Islet of Langerhans (tissue), 1 donor: ENCODE measurements around the gene SMARCE1.

Source experiments
- FAIRE-seq: peaks from one replicate; lab custom pipeline; 2011; peaks lifted over from hg19 to GRCh38; lab: Jason Lieb, UNC

Gene SMARCE1

GRCh38 chr17:40645943-40646342 is 1.7 kb downstream of the SMARCE1 start:
- no peak for FAIRE-seq

DNA sequence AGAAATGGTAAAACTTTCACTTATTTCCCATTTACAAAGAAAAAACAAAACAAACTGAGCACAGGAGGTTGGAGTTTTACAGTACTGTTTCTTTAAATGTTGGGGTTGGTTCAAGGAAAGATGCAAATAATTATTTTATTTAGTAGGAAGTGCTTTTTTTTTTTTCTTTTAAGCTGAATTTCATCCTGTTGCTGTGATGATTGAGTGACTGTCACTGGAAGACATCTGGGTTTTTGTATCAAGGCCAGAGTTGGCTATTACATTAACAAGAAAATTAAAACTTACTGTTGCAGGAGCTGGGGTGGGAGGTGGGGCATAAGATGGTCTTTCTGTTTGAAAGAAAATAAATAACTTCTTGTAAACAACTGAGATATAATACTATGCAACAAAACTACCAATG is 2.3 kb downstream of the SMARCE1 start:
- no peak for FAIRE-seq

DNA sequence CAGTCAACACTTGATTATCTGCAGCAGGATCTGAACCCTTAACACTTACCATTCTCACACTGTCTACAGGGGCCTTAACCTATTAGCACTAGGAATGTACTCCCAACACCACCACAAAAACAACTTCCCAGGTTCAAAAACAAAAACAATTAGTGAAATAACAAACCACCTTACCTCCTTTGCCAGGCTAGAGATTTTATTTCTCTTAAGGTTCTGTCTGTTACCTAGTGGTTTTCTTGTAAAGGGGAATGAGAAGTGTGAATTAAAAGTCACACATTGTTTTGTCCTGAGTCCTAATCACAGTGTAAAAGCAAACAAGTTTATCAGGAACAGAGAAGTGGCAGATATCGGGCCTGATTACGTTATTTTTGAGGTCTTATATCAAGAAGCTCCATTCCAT is 9.7 kb downstream of the SMARCE1 start:
- FAIRE-seq = no peak

GRCh38 chr17:40633871-40634270 is 13.7 kb downstream of the SMARCE1 start:
- FAIRE-seq = no peak

- no peak for FAIRE-seq
These were observed 15.4 kb downstream of the SMARCE1 start for GRCh38 chr17:40632216-40632615.

- FAIRE-seq = no peak
These were observed 17.8 kb downstream of the SMARCE1 start for GRCh38 chr17:40629842-40630241.

GRCh38 chr17:40625311-40625710 is 22.3 kb downstream of the SMARCE1 start:
- no peak for FAIRE-seq

DNA sequence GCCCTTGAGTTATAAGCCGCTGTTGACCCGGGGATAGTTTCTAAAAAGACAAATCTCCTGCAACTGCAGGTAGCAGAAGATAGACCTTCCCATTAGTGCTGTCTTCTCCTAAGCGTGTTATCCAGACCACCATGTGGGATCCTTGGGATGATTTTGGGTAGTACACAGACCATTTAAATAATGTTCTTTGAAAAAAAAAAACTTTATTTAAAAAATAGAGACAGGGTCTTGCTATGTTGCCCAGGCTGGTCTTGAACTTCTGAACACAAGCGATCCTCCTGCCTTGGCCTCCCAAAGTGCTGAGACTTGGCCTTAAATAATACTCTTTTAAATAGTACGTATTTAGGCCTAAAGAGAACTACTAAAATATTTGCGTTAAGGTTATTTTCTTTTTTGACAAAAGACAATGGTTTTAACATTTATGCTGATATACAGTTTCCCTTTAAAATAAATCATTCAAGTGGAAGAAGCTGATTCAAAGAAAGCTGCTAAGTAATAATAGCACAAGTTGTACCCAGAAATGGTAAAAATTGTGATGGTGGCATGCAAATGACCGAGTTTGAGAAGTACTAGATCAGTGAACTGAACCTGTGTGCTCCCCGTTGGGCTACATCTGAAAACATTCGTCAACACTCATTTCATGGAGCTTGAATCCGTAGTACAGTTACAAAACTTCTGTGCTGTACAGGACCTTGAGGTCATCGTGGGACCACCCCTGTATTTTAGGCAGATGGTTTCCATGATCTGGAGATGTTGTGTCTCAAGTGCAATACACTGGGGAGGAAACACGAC is 24.0 kb downstream of the SMARCE1 start:
- no peak for FAIRE-seq

GRCh38 chr17:40622509-40622928 is 25.1 kb downstream of the SMARCE1 start:
- FAIRE-seq = no peak

DNA sequence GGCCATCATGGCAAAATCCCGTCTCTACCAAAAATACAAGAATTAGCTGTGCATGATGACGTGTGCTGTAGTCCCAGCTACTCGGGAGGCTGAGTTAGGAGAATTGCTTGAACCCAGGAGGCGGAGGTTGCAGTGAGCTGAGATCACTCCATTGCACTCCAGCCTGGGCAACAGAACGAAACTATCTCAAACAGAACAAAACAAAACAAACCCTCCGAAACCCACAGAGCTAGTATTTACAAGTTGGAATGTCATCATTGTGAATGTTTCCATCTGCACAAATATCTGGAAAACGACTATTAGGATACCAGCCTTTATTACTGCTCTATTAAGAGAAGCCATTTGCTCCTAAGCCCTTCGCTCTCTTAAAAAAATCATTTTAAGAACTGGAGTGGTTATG is 26.0 kb downstream of the SMARCE1 start:
- FAIRE-seq = no peak

- no peak for FAIRE-seq
These were observed 26.6 kb downstream of the SMARCE1 start for GRCh38 chr17:40621019-40621418.

- no peak for FAIRE-seq
These were observed 28.6 kb downstream of the SMARCE1 start for GRCh38 chr17:40618754-40619625.

- FAIRE-seq = no peak
These were observed 29.9 kb downstream of the SMARCE1 start for GRCh38 chr17:40617678-40618240.

DNA sequence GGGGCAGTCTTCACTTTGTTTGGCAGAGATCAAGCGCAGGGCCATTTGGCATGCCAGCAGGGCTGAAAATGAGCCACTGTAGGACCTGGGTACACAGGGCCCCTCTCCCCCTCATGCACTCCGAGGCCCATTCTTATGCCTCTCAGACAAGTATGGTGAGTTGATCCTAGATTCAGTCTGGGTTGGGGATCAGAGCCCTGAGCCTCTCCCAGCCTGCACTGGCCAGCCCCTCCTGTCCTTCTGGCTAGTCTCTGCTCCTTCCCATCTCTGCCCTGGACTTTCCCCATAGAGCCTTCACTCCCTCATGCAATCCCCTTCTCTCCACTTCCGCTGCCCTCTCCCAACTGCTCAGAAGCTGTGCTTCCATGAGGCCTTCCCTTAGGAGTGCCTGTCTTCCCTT is 31.0 kb downstream of the SMARCE1 start:
- FAIRE-seq = no peak

GRCh38 chr17:40615841-40616476 is 31.7 kb downstream of the SMARCE1 start:
- no peak for FAIRE-seq

- FAIRE-seq = no peak
These were observed 32.4 kb downstream of the SMARCE1 start for GRCh38 chr17:40615068-40615840.

DNA sequence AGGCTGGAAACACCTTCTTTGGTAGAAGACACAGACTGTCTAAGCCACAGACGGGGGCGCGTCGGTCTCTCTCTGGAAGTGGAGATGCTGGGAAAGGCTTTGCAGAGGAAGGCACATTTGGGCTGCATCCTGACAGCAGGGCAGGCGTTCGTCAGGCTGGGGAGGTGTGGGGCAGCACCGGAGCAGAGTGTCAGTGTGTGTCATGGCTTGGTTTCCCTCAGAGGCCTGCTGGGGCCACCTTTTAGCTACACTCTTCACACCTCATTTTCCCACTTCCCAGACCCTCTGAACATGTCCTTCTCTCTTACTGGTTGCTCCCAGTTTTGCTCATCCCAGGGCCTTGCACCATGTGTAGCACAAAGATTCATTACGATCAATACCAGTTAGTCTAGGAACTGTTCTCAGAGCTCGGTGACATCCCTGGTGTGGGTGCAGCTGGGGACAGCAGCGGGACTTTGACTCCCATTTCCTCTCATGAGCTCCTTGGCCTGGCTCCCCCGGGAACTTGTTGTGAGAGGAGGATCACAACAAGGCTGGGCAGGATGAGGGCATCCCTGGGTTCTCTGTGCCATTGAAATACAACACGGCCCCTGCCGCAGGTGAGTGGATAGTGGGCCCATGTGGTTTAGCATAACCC is 33.1 kb downstream of the SMARCE1 start:
- no peak for FAIRE-seq

DNA sequence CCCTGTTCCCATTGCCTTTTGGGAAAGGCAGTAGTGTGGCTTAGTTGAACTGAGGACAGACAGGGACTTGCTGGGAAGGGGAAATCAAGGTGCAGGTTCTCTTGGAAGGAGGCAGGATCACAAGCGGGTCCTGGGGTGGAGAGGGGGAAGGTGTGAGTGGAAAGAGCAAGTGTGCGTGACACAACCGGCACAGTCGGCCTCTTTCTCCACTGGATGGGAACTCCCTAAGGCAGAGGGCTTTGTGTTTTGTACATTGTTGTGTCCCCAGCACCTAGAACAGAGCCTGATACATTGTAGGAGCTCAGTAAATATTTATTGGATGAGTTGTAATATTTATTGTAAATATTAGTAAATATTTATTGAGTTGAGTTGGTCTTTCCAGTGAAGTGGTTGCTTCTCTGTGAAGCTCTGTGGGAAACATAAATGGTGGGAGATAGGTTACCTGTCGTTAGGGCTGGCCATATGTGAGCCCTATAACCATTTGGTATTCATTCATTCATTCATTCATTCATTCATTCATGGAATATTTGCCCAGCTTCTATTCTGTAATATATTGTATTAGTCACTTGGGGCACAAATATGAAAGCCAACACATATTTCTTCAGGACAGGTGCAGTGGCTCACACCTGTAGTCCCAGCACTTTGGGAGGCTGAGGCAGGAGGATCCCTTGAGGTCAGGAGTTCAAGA is 34.0 kb downstream of the SMARCE1 start:
- no peak for FAIRE-seq

DNA sequence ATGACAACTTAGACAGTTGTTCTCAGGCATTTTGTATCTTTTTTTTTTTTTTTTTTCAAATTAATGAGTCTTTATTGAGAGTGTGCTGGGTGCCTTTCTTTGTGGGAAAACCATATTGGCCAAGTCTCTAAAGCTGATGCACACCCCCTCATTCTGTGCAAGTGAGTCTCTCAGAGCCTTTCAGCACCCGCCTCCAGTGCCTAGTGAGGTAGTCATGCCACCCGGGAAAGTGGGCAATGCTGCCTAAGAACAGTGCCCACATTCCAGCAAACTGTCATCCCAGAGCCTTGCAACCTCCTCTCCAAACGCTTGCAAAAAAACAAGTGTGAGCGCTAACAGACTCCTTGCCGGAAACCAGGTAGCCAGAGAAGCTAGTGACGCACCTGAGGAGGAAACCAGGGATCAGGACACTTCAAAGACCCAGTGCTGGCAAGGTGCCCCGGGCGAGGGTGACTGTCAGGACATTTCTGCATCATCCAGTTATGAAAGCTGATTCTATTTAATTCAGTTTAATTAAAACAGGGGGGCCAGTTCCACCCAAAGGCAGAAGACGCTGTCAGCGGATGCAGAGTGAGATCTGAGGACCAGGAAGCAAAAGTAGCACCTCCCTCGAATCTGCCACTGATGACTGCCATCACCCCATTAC is 34.9 kb downstream of the SMARCE1 start:
- FAIRE-seq = no peak

DNA sequence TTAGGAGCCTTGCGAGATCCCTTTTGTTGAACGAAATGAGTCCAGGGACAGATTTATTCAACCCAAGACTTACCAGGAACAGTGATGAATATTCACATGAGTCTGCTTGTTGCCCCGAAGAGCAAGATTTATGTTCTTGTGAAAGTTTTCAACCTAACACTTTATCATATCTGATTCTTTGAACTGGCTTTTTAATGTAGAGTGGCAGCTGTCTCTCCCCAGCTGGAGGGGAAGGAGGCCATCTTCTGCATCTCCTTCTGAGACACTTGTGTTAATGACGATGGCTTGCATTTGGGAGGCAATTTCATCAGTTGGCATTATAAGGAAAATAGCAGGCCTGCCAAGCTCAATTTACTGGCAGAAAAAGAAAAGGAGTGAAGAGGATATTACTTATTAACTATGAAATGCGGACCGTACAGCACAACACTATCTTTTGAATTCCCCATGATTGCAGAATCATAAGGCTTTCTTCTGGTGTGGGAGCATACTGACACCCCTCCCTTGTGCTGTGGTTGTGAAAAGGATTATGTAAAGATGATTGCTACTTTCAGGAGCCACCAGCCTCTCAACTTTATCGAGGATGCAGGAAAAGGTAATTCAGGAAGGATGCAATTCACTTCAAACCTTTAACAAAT is 35.7 kb downstream of the SMARCE1 start:
- FAIRE-seq = no peak
